Cerebellar nuclear complex (tissue), 1 donor: Measurements from ENCODE around the gene EZH2.

Experiments used
- DNase-seq, 2 experiments: peaks; one replicate each; lab custom pipeline; 2025; lab: John Stamatoyannopoulos, UW

The EZH2 gene

DNA sequence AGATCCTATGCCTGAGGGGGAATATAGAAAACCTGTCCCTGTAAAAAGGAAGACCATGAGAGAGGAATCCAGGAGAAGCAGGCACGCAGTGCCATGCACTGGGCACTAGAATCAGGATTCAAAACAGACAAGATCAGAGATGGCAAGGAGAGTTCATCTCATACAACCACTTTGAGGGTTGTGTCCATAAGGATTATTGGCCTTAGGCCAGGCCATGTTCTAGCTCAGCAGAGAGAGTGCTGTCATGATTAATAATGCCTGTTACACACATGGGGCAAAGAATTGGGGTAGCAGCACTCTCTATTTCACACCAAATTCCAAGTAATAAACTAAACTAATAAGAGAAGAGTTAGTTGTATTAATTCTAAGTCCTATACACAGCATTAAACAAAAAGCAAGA is 29.1 kb downstream of the EZH2 start:
- no peak for DNase-seq

DNA sequence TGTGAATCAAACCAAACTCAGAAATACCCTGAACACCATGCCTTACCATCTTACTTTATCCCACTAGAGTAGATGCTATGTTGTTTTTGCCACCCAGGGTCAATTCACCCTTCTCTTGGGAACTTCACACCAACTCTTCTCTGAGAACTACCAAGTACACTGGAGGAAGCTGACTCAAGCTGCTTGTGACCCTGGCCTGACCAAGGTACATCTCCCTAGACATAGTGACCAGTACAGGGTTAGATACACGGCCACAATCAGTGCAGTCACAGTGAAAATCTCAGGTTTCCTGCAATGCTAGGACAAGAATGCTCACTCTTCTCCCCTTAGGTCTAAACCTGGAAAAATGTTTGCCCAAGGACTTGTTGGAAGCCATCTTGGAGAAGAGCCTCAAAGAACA is 31.8 kb downstream of the EZH2 start:
- no peak for DNase-seq

- no peak for DNase-seq
These were observed 33.5 kb downstream of the EZH2 start for GRCh38 chr7:148850564-148850963.

GRCh38 chr7:148849393-148850098 is 34.5 kb downstream of the EZH2 start:
- DNase-seq, result no peak

DNA sequence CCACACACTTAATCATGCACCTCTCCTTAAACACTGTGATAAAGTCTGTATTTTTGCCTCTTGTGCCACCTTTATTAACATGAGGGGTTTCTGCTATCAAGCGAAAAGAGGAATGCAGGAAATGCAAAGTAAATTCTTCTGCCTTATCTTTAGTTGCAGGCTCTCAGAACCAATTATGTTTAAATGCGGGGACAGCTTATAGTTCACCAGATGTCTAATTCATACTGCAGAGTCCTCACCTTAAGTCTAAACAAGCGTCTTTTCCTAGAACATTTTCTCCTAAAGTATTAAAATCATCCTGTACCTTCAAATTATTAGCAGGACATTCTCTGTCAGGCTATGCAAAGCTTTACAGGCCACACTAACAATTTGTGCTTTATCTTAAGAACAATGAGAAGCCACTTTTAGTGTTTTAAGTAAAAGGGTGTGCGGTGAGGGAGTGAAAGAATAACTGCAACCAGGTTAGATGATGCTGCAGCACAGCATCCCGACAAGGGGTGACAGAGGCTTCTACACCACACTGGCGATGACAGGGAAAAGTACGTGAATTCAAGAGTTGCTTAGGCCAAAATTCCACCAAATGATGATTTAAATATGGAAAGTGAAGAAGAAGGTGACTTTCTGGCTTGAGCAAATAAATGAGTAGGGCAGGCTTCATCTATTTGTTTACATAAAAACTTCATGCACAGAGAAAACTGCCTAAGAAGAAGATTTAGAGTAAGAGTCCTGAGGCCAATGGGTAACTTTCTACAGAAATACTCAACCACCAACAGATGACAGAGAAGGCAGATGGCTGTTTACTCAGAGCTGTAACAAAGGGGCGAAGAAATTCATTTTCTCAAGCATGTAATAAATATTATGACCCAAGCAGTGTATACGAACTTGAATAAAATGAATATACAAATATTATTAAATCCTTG is 36.0 kb downstream of the EZH2 start:
- no peak for DNase-seq

DNA sequence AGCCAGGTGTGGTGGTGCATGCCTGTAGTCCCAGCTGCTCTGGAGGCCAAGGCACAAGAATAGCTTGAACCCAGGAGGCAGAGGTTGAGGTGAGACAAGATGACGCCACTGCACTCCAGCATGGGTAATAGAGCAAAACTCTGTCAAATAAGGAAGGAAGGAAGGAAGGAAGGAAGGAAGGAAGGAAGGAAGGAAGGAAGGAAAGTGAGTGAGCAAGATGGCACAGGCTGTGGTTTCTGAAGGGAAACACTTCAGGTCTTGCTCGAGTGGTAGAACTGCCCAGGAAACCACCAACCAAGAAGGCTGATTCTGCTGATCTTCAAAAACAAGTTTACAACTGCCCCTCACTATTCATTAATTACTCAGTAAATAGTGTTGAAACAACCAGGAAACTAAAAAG is 45.2 kb downstream of the EZH2 start:
- DNase-seq, result no peak

- no peak for DNase-seq
These were observed 48.2 kb downstream of the EZH2 start for GRCh38 chr7:148835854-148836253.

- DNase-seq, result no peak
These were observed 49.5 kb downstream of the EZH2 start for GRCh38 chr7:148834605-148835004.

DNA sequence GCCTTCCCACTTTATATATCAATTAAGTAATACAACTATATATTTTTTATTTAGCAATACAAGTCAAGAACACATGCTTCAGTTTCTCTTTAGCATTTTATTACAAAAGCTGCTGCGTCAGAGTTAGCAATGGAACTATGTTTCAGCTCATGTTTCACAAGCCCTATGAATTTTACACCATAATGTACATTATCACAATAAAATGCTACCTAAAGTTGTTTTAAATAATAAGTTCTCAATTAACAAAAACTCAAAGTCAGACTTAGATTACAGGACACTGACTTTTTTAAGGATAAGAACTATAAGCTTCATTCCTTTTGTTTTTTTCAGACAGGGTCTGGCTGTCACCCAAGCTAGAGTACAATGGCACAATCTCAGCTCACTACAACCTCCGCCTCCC is 52.3 kb downstream of the EZH2 start:
- no peak for DNase-seq

DNA sequence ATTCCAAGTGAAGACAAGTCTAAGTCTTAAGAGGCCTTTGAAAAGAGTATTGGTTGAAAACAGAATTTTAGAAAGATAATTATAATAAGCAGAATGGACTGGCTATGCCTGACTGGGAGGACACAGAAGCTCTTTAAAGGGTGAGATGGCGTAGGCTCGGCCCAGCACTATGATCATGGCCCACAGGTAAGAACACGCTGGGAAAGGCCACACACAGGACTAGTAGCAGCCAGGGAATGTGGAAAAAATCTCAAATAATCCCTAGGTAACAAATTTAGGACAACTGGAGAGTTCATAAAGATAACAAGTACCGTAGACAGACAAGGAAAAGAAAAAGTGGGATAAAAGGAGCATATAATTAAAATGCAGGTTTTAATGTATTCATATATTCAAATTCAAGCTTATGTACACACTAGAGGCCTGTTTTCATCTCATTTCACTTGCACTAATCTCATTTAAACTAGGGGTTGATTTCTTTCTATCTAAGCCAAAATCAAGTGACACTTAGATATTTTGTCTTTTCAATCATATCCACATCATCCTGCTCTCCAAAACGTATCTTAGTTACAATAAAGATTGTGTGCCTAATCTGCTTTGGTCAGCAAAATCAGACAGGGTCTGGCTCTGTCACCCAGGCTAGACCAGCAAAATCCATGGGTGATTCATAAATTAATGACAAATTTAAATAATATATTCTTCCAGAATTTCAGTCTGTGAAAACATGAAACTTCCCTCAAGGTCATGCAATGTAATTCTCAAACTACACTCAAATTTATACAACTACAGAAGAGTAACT is 53.0 kb downstream of the EZH2 start:
- DNase-seq, result no peak

DNA sequence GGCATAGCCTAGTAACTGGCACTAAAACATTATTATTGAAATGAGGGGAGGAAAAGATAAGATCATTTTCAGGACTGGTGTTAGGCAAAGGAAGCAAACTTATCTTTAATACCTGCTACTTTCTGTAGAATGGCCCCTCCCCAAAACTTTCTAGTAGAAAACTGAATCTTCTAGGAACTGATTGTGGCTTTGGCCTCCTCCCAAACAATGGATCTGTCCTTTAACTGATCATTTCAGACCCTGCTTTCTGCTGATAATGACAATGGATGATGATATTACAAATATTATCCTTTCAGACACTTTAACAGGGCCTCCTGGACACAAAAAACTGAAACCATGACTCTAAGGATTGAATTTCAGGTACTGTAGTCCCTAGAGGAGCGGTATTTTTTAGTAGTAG is 55.1 kb downstream of the EZH2 start:
- DNase-seq, result no peak

DNA sequence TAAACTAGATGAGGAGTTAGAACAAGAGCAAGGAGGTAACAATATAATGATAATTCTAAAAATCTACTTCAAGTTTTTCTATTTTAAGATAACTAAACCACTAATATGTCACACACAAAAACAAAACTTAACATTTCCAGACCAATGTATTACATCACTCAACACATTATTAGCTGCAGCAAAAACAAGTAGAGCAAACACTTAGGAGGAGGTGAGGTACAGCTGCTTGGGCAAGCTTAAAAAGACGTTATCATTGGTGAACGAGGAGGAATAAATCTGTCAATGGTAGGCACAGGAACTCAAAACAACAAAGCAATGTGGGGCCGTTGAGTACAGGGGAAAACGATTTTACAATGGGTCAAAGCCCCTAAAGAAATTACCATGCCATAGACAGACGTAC is 58.8 kb downstream of the EZH2 start:
- no peak for DNase-seq

GRCh38 chr7:148824864-148825263 is 59.2 kb downstream of the EZH2 start:
- DNase-seq, result no peak

DNA sequence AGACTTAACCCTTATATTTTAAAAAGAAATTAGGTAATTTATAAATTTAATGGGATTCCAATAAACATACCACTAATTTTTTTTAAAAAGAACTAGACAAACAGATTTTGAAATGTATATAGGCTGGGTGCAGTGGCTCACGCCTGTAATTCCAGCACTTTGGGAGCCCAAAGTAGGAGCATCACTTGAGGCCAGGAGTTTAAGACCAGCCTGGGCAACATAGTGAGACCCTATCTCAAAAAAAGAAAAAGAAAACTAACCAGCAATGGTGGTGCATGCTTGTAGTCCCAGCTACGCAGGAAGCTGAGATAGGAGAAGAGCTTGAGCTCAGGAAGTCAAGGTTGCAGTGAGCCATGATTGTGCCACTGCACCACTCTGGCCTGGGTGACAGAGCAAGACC is 62.7 kb downstream of the EZH2 start:
- DNase-seq, result no peak

DNA sequence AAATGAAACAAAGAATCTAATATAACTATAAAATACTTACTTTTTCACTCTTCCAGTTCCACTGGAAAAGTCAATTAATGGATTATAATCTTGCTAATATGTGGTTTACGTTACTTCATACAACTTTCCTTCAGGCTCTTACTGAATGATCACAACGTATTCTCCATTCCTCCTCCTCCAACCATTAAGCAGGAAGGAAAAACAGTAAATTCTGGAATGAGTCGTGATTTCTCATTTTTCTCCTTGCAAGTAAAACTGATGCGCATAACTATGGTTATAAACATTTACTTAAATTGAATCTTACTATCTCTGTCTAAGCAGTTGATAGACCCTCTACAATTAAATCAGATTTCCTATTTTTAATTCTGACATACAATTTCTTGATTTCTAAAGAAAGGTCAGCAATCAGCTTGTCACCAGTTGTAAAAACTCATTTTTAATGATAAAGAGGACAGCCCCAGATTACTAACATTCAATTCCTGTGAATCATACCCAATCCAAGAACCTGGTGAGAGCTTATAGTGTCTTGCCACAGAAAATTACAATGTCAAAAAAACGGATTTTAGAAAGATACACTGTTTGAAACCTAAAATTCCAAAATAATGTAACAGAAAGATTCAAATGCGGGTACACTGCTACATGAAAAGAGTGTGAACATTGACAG is 64.3 kb downstream of the EZH2 start:
- DNase-seq, result no peak

GRCh38 chr7:148815612-148816011 is 68.5 kb downstream of the EZH2 start:
- DNase-seq, result no peak

GRCh38 chr7:148814922-148815559 is 69.0 kb downstream of the EZH2 start:
- no peak for DNase-seq

- DNase-seq, result no peak
These were observed 70.2 kb downstream of the EZH2 start for GRCh38 chr7:148813890-148814289.

DNA sequence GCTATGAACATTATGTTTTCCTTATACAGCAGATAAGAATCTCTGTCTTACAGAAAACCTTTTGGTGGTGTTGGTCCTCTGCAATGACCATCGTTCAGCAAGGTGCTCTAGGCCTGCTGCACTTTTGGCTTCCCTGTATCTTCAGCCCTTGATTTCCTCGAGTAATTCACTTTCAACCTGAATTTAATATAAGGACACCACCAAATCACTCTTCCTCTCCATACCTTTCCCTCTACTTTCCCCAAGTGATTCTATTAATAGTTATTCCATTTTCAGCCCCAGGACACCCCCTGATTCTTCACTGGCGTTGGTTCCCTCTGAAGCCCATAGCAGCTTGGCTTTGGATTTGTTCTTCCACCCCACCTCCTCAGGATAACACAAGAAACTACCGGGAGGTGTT is 72.2 kb downstream of the EZH2 start:
- DNase-seq, result no peak

- no peak for DNase-seq
These were observed 74.2 kb downstream of the EZH2 start for GRCh38 chr7:148809856-148810255.

- no peak for DNase-seq
These were observed 76.7 kb downstream of the EZH2 start for GRCh38 chr7:148807436-148807835.

- DNase-seq, result no peak
These were observed 77.9 kb downstream of the EZH2 start for GRCh38 chr7:148806187-148806586.
